HG02938 (cell line): ENCODE data around the gene NR1H4.
"Not testable (repeated sequence)": the region's sequence is repeated elsewhere in the genome, so short reads cannot be mapped to it uniquely, and the experiment has no call there.

ENCODE experiments used
- ATAC-seq: cut with Tn5 transposase; IDR thresholded peaks from one replicate; pipeline ENCODE4 v1.9.1; 2021; ENCODE audit warnings: mild to moderate bottlenecking, moderate library complexity; ENCODE audit not compliant: unreplicated experiment

Gene NR1H4

GRCh38 chr12:100508751-100509150 is 35.1 kb downstream of the NR1H4 start:
- no peak for ATAC-seq

GRCh38 chr12:100512692-100513091 is 39.0 kb downstream of the NR1H4 start:
- ATAC-seq, result no peak

GRCh38 chr12:100515968-100516367 is 42.3 kb downstream of the NR1H4 start:
- no peak for ATAC-seq

- no peak for ATAC-seq
Observed at GRCh38 chr12:100518376-100518775, 44.7 kb downstream of the NR1H4 start.

GRCh38 chr12:100520048-100520769 is 46.5 kb downstream of the NR1H4 start:
- no peak for ATAC-seq

GRCh38 chr12:100521958-100522357 is 48.3 kb downstream of the NR1H4 start:
- ATAC-seq, result no peak

GRCh38 chr12:100528034-100528433 is 54.4 kb downstream of the NR1H4 start:
- no peak for ATAC-seq

GRCh38 chr12:100528471-100529127 is 54.9 kb downstream of the NR1H4 start:
- no peak for ATAC-seq

GRCh38 chr12:100529756-100530350 is 56.2 kb downstream of the NR1H4 start:
- ATAC-seq, result no peak

- ATAC-seq, result no peak
Observed at GRCh38 chr12:100533376-100533775, 59.7 kb downstream of the NR1H4 start.

- no peak for ATAC-seq
Observed at GRCh38 chr12:100534625-100535227, 61.1 kb downstream of the NR1H4 start.

GRCh38 chr12:100539202-100539601 is 65.5 kb downstream of the NR1H4 start:
- ATAC-seq, result no peak

- ATAC-seq, result no peak
Observed at GRCh38 chr12:100544165-100544564, 70.5 kb downstream of the NR1H4 start.

- ATAC-seq, result no peak
Observed at GRCh38 chr12:100545092-100545491, 71.4 kb downstream of the NR1H4 start.

- no peak for ATAC-seq
Observed at GRCh38 chr12:100553936-100554335, 80.3 kb downstream of the NR1H4 start.

GRCh38 chr12:100554608-100555077 is 81.0 kb downstream of the NR1H4 start:
- ATAC-seq, result no peak

- ATAC-seq, result no peak
Observed at GRCh38 chr12:100555722-100556121, 82.1 kb downstream of the NR1H4 start.

- ATAC-seq, result no peak
Observed at GRCh38 chr12:100557357-100557756, 83.7 kb downstream of the NR1H4 start.

- ATAC-seq, result not testable (repeated sequence)
Observed at GRCh38 chr12:100559261-100559660, 85.6 kb downstream of the NR1H4 start.

- ATAC-seq, result no peak
Observed at GRCh38 chr12:100564090-100564489, 90.4 kb downstream of the NR1H4 start.

- no peak for ATAC-seq
Observed at GRCh38 chr12:100564905-100565467, 91.3 kb downstream of the NR1H4 start.
